GM12878 (cell line): ENCODE data around the gene PLEKHG2. TPM values are rescaled to one million over a fixed set of nuclear protein-coding genes. Genes with fewer than 3 reads are reported as not detected.

Source experiments
- ATAC-seq: fragments of 200-7000 bp; cut with Tn5 transposase; 3 replicates; pipeline ENCODE4 v1.9.1; 2020; ENCODE audit warnings: mild to moderate bottlenecking, moderate library complexity
- BruUV-seq: library from RNA; stranded (reverse); fragments of 400-500 nt; replicated peaks from 2 replicates; lab custom pipeline; 2021; lab: Mats Ljungman, UMichigan
- CTCF ChIA-PET: fragments of 300-600 bp; sonication (Branson Sonifier 250); formaldehyde crosslinking; extraction: SDS; loops from one replicate; lab custom pipeline; 2021; ENCODE audit warnings: inconsistent platforms; lab: Yijun Ruan, JAX
- POLR2A ChIA-PET: fragments of 350-600 bp; formaldehyde crosslinking; extraction: SDS; loops from one replicate; lab custom pipeline; 2021; ENCODE audit warnings: inconsistent platforms; lab: Charles Lee
- RAD21 ChIA-PET: fragments of 300-600 bp; sonication (Branson Sonifier 250); formaldehyde crosslinking; loops from one replicate; lab custom pipeline; 2023; ENCODE audit warnings: antibody characterized with exemption; ENCODE audit not compliant: unreplicated experiment; lab: Charles Lee
- SMC1A ChIA-PET: fragments of 300-600 bp; sonication (Branson Sonifier 250); formaldehyde crosslinking; loops from one replicate; lab custom pipeline; 2023; ENCODE audit not compliant: unreplicated experiment, uncharacterized antibody; lab: Charles Lee
- DNase-seq: peaks from one replicate; pipeline ENCODE4 v3.0.0-alpha.2; 2011; ENCODE audit warnings: low read depth, low spot score
- FAIRE-seq: peaks from 3 replicates; lab custom pipeline; 2011; peaks lifted over from hg19 to GRCh38; lab: Jason Lieb, UNC
- H2AFZ ChIP-seq: 2 replicates; pipeline ENCODE4 v1.6.0; 2011; ENCODE audit warnings: low read depth, low read length, control low read depth; ENCODE audit not compliant: control insufficient read depth
- H3K27ac ChIP-seq: 2 replicates; pipeline ENCODE4 v1.5.1; 2011; ENCODE audit warnings: control low read depth; ENCODE audit not compliant: control insufficient read depth, insufficient read depth
- H3K27me3 ChIP-seq, 2 experiments: replicated peaks in 1 of 2; 2 replicates each; pipeline versions ENCODE4 v1.6.0 to v1.6.1; 2011; ENCODE audit warnings: low read length in 1 of 2; ENCODE audit not compliant: control insufficient read depth in 2 of 2, insufficient read depth in 2 of 2
- H3K36me3 ChIP-seq, 2 experiments: 2 replicates each; pipeline ENCODE4 v1.5.1; 2011; ENCODE audit warnings: low read length in 1 of 2; ENCODE audit not compliant: control insufficient read depth in 2 of 2, insufficient read depth in 2 of 2
- H3K4me1 ChIP-seq: 2 replicates; pipeline ENCODE4 v1.6.1; 2011; ENCODE audit warnings: mild to moderate bottlenecking, low read length, moderate library complexity, mixed read lengths; ENCODE audit not compliant: control insufficient read depth, insufficient read depth
- H3K4me2 ChIP-seq: 2 replicates; pipeline ENCODE4 v1.6.0; 2011; ENCODE audit warnings: control low read depth; ENCODE audit not compliant: control insufficient read depth, insufficient read depth
- H3K4me3 ChIP-seq: fragments of 200-600 bp; sonication (generic); 2 replicates; pipeline ENCODE4 v1.5.1; 2016
- H3K79me2 ChIP-seq: 2 replicates; pipeline ENCODE4 v1.6.0; 2011; ENCODE audit warnings: low read length; ENCODE audit not compliant: control insufficient read depth, insufficient read depth
- H3K9ac ChIP-seq: 2 replicates; pipeline ENCODE4 v1.8.0; 2011; ENCODE audit warnings: low read length, control low read depth, mixed read lengths; ENCODE audit not compliant: control insufficient read depth, insufficient read depth
- H3K9me3 ChIP-seq: replicated peaks from 3 replicates; pipeline ENCODE4 v1.5.1; 2011; ENCODE audit warnings: mild to moderate bottlenecking, low read length; ENCODE audit not compliant: control insufficient read depth, insufficient read depth
- H4K20me1 ChIP-seq: 2 replicates; pipeline ENCODE4 v1.6.0; 2011; ENCODE audit not compliant: control insufficient read depth, insufficient read depth
- BMI1 ChIP-seq: fragments of 450-650 bp; IDR thresholded peaks from 2 replicates; pipeline ENCODE4 v1.6.1; 2016; ENCODE audit warnings: mild to moderate bottlenecking, moderate library complexity, borderline replicate concordance
- CHD2 ChIP-seq: IDR thresholded peaks from 2 replicates; pipeline ENCODE4 v1.6.1; 2011; ENCODE audit warnings: low read depth, low read length, improper control_type of control experiment, borderline replicate concordance
- CREB1 ChIP-seq: IDR thresholded peaks from 2 replicates; pipeline ENCODE4 v1.6.1; 2012; ENCODE audit warnings: low read depth, mild to moderate bottlenecking, inconsistent platforms
- FOXK2 ChIP-seq: fragments of 450-650 bp; IDR thresholded peaks from 2 replicates; pipeline ENCODE4 v1.6.1; 2017; ENCODE audit warnings: mild to moderate bottlenecking, moderate library complexity
- MTA3 ChIP-seq: IDR thresholded peaks from 2 replicates; pipeline ENCODE4 v1.6.1; 2012; ENCODE audit warnings: low read length, inconsistent platforms, borderline replicate concordance
- RAD51 ChIP-seq: fragments of 450-650 bp; IDR thresholded peaks from 2 replicates; pipeline ENCODE4 v1.6.1; 2016; ENCODE audit warnings: moderate library complexity, mild to moderate bottlenecking, inconsistent platforms
- SKIL ChIP-seq: fragments of 450-650 bp; IDR thresholded peaks from 2 replicates; pipeline ENCODE4 v1.6.1; 2017; ENCODE audit warnings: mild to moderate bottlenecking, low read depth, inconsistent platforms; ENCODE audit not compliant: poor library complexity, severe bottlenecking
- SRF ChIP-seq, 2 experiments: IDR thresholded peaks; 2 replicates each; pipeline ENCODE4 v1.6.1; 2011; ENCODE audit warnings: low read depth in 2 of 2, low read length in 2 of 2, mild to moderate bottlenecking in 1 of 2, moderate library complexity in 1 of 2
- STAT1 ChIP-seq: fragments of 450-650 bp; conservative IDR thresholded peaks from 2 replicates; pipeline ENCODE4 v1.6.1; 2014; ENCODE audit warnings: antibody characterized with exemption, mild to moderate bottlenecking
- TCF3 ChIP-seq: IDR thresholded peaks from 2 replicates; pipeline ENCODE4 v1.6.1; 2012; ENCODE audit warnings: low read depth, mild to moderate bottlenecking, low read length, borderline replicate concordance; ENCODE audit not compliant: insufficient read depth
- YY1 ChIP-seq: IDR thresholded peaks from 2 replicates; pipeline ENCODE4 v1.6.1; 2011; ENCODE audit warnings: low read depth, mild to moderate bottlenecking, low read length
- WGBS: methylation state at CpG from one replicate; pipeline ENCODE4 v1.1.6; 2016; ENCODE audit warnings: low lambda C conversion rate; ENCODE audit not compliant: insufficient replicate concordance, insufficient coverage; ENCODE audit errors: missing lambda C conversion rate; 5-methylcytosine and 5-hydroxymethylcytosine counted together
- in situ Hi-C: fragments of 300-500 bp; cut with MboI; formaldehyde crosslinking; loops from 9 replicates; pipeline ENCODE4 v1.14.3; 2018; ENCODE audit warnings: mixed read lengths
- intact Hi-C: fragments of 100-400 bp; cut with micrococcal nuclease; formaldehyde crosslinking; loops from one replicate; pipeline ENCODE4 v1.14.2; 2022; ENCODE audit not compliant: unreplicated experiment
- polyA plus RNA-seq, 11 experiments: library from polyadenylated mRNA; depleted of rRNA in 4 of 11; unstranded in 6 of 11; stranded (reverse) in 5 of 11; fragments of >200 nt; fragmentation: Nextera tagmentation in 4 of 11; fragmentation: Illumina TruSeq in 1 of 11; extraction: Ambion mirVana in 4 of 11; extraction: Trizol in 1 of 11; gene quantifications; 1 replicate in 1 of 11; 2 replicates in 10 of 11; pipeline versions ENCODE4 v1.2.1 to v1.2.3, GENCODE V29; 2011 to 2016; ENCODE audit warnings: inconsistent platforms in 2 of 11, missing spikeins in 2 of 11, low read depth in 1 of 11
- total RNA-seq, 4 experiments: library from RNA; depleted of rRNA in 3 of 4; stranded (reverse); fragments of >200 nt in 3 of 4; fragmentation: Illumina TruSeq in 1 of 4; extraction: Trizol in 1 of 4; gene quantifications; 2 replicates each; pipeline versions ENCODE4 v1.2.1 to v1.2.3, GENCODE V29; 2013 to 2021
- TF ChIP-seq, protein P1 (sequence below): fragments of 450-650 bp; IDR thresholded peaks from 2 replicates; pipeline ENCODE4 v1.6.1; 2016; ENCODE audit warnings: mild to moderate bottlenecking

Gene PLEKHG2
- total and polyA plus RNA-seq, 10 of the 15 experiments (the other 5 are each of a cell fraction or from before 2014, with no cell fraction given), result 3.0 to 62.5 (median 17.2) TPM

DNA sequence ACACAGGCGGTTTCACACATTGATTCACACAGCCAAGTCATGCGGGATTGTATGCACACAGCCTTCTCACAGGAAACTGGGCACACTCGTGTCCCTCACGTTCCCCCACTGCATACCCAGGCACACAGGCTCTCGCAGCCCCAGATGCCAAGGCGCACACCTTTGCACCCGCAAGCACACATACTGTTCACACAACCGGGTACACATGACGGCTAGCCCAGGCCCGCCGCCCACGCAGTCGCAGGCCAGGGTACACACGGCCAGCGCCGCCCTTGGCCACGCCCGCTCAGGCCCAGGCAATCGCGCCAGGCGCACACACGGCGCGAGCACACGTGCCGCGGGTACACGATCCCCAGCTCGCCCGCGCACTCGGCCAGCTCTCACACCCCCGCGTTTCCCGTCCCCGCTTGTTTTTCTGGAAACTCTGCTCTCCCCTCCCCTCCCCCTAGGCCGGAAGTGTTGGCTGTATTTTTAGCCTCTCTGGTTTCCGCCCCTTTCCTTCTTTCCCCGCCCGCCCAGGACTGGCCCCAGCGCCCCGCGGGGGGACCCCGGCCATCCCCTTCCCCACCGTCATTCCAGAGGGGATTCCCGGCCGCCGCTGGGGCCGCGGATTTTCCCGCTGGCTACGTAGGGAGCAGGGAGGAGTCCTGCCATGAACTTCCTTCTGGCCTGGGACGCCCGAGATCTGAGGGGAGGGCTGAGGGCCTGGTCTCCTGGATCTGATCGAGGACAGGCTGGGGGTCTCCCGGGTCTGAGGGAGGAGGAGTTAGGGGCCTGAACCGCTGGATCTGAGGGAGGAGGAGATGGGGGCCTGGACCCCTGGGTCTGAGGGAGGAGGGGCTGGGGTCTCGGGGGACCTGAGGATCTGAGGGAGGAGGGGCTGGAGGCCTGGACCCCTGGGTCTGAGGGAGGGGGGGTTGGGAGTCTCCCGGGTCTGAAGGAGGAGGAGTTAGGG, 9.8 kb upstream of the PLEKHG2 start (continued):
- TF ChIP-seq, protein P1, sequence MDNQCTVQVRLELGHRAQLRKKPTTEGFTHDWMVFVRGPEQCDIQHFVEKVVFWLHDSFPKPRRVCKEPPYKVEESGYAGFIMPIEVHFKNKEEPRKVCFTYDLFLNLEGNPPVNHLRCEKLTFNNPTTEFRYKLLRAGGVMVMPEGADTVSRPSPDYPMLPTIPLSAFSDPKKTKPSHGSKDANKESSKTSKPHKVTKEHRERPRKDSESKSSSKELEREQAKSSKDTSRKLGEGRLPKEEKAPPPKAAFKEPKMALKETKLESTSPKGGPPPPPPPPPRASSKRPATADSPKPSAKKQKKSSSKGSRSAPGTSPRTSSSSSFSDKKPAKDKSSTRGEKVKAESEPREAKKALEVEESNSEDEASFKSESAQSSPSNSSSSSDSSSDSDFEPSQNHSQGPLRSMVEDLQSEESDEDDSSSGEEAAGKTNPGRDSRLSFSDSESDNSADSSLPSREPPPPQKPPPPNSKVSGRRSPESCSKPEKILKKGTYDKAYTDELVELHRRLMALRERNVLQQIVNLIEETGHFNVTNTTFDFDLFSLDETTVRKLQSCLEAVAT, result peak; percentile 21; the same call in 1 of the 2 replicates
- TF ChIP-seq CHD2, result peak; percentile 82; the same call in 1 of the 2 replicates

DNA sequence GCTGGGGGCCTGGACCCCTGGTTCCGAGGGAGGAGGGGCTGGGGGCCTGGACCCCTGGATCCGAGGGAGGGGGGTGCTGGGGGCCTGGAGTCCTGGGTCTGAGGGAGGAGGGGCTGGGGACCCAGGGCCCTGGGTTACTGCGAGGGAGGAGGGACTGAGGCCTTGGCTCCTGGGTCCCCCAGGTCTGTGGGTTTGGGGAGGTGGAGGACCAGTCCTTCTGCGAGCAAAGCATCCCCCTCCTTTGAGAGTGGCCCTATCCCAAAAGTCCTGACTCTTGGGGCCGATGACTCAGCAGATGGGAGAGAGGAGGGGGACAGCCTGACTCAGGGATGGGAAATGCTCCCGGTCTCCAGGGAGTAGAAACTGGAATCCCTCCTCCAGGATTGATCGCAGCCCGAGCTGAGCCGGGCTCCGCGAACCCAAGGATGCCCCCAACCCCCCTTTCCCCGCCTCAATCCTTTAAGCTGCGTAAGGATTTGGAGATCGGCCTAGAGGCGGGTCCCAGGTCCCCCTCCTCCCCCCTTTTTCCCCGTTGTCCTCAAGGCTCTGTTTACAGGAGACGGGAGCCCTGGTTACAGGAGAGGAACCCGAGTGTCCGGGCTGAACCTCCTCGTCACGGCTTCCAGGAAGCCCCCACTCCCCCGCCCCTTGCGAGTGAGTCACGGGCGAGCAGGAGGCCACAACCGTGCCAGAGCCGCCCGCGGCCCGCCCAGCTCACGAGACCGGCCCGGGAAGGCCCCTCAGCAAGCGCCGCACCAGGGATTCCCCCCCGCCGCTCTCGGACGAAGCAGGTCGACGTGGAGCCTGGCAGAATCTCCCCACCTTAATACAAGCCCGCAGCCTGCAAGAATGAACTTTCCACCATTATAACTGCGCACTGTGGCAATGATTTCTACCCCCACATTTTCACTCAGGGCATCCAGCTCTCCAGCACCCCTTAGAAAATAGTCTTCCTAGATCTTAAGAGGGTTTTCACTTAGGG, 8.8 kb upstream of the PLEKHG2 start:
- intact Hi-C loops, result loop anchor here (10.0 kb wide), 1 partner anchor 429 kb away; the partner anchor contains the start of gene FBXO17
- no peaks in the 10 kb centered on the region for H3K27me3 ChIP-seq
- RAD21 ChIA-PET, result interaction anchor here (1.1 to 1.6 kb wide), 2 partner anchors 13 to 567 kb away, joined by 3 to 4 read pairs; partner anchors contain the start of genes MED29 and PAF1
- POLR2A ChIA-PET, result interaction anchor here (0.5 to 1.9 kb wide), 3 partner anchors 8 to 853 kb away, joined by 4 to 7 read pairs (median 5); partner anchors contain the start of genes PLEKHG2 and RPS16
- H3K4me3 ChIP-seq, result peak overlapping the region; percentile 82
- peak overlapping the region; percentile 100 for H3K4me2 ChIP-seq
- TSS peak; percentile 78 for BruUV-seq
- CTCF ChIA-PET, result interaction anchor here (0.9 to 1.7 kb wide), 2 partner anchors 9 to 36 kb away, joined by 4 to 5 read pairs; partner anchors contain the start of gene PLEKHG2
- H4K20me1 ChIP-seq, result no peaks in the 10 kb centered on the region
- H3K9me3 ChIP-seq, result no peaks in the 10 kb centered on the region
- SMC1A ChIA-PET, result interaction anchor here (0.9 to 1.1 kb wide), 2 partner anchors 11 to 13 kb away, joined by 3 read pairs; partner anchors contain the start of gene PAF1
- in situ Hi-C loops, result no loop called here
- ATAC-seq (peak; percentile 29), FAIRE-seq (no peak), DNase-seq (no peak)
- 2% methylated on average over 40 of the region's 43 CpGs for WGBS
- H3K79me2 ChIP-seq, result peaks cover 47% of the 10 kb centered on the region
- H3K4me1 ChIP-seq, result peaks cover 61% of the 10 kb centered on the region
- H3K27ac ChIP-seq, result peak overlapping the region; percentile 100
- no peak overlapping the region for H2AFZ ChIP-seq
- H3K36me3 ChIP-seq, result peaks cover 2 to 5% of the 10 kb centered on the region in 2 experiments; a peak in 2 of 4 replicates
- H3K9ac ChIP-seq, result peak overlapping the region; percentile 90
- TF ChIP-seq BMI1, result no peak; the same call in 1 of the 2 replicates
- TF ChIP-seq SRF (IDR thresholded peaks at IDR 0.05; ENCODE audit: low read depth in 2 of 2, low read length in 2 of 2), result 0 out of 4 replicates have a peak, but pooled peaks of 1 of the 2 experiments have one; percentile 7
- TF ChIP-seq TCF3, result 0 out of 2 replicates have a peak, but pooled peaks have one; percentile 35
- TF ChIP-seq FOXK2, result peak; percentile 61
- peak; percentile 62 for TF ChIP-seq SKIL
- no peak for TF ChIP-seq CREB1
- no peak for TF ChIP-seq STAT1
- TF ChIP-seq MTA3, result no peak
- peak; percentile 34 for TF ChIP-seq YY1
- no peak for TF ChIP-seq RAD51
